CD14-positive monocyte (primary cell): ENCODE data around the gene HADHA. TPM values are rescaled to one million over a fixed set of nuclear protein-coding genes. Genes with fewer than 3 reads are reported as not detected.

ENCODE experiments used
- DNase-seq, 3 donors: peaks; one replicate each; pipeline ENCODE4 v3.0.0-alpha.2; 2011 to 2022
- H2AFZ ChIP-seq: 2 replicates; pipeline ENCODE4 v1.6.0; 2012; ENCODE audit warnings: mild to moderate bottlenecking, low read depth, low read length, inconsistent platforms; ENCODE audit not compliant: insufficient read depth, poor library complexity, severe bottlenecking
- H3K27ac ChIP-seq, 2 donors: 1 replicate in 1 of 2; 2 replicates in 1 of 2; pipeline ENCODE4 v1.5.1; 2012 to 2013; ENCODE audit warnings: low read length in 2 of 2, control low read depth in 1 of 2, inconsistent platforms in 1 of 2, low read depth in 1 of 2, mild to moderate bottlenecking in 1 of 2
- H3K27me3 ChIP-seq, 2 donors: one replicate each; pipeline versions ENCODE4 v1.6.0 to v1.6.1; 2011 to 2013; ENCODE audit warnings: low read length in 2 of 2; ENCODE audit not compliant: control insufficient read depth in 2 of 2, insufficient read depth in 2 of 2
- H3K36me3 ChIP-seq, 2 donors: replicated peaks in 1 of 2; 1 replicate in 1 of 2; 2 replicates in 1 of 2; pipeline versions ENCODE4 v1.5.1 to v1.6.1; 2012 to 2013; ENCODE audit warnings: low read length in 2 of 2, control low read depth in 1 of 2, inconsistent platforms in 1 of 2, mild to moderate bottlenecking in 1 of 2; ENCODE audit not compliant: insufficient read depth in 2 of 2, control insufficient read depth in 1 of 2
- H3K4me1 ChIP-seq, 2 donors: 1 replicate in 1 of 2; 2 replicates in 1 of 2; pipeline versions ENCODE4 v1.5.1 to v1.6.1; 2012 to 2013; ENCODE audit warnings: low read length in 2 of 2, control low read depth in 1 of 2, inconsistent platforms in 1 of 2, mild to moderate bottlenecking in 1 of 2, moderate library complexity in 1 of 2; ENCODE audit not compliant: insufficient read depth in 2 of 2, control insufficient read depth in 1 of 2
- H3K4me2 ChIP-seq: replicated peaks from 2 replicates; pipeline ENCODE3; 2012; ENCODE audit warnings: low read length, moderate library complexity, mild to moderate bottlenecking; ENCODE audit not compliant: poor library complexity, severe bottlenecking; ENCODE audit errors: extremely low read depth
- H3K4me3 ChIP-seq, 3 experiments: fragments of 200-600 bp in 1 of 3; sonication (generic) in 1 of 3; replicated peaks in 1 of 3; 1 replicate in 2 of 3; 2 replicates in 1 of 3; pipeline ENCODE4 v1.5.1; 2011 to 2013; ENCODE audit warnings: low read length in 3 of 3, mild to moderate bottlenecking in 3 of 3, control low read depth in 2 of 3, low read depth in 2 of 3, inconsistent platforms in 1 of 3, moderate library complexity in 1 of 3
- H3K79me2 ChIP-seq: 2 replicates; pipeline ENCODE4 v1.6.0; 2012; ENCODE audit warnings: mild to moderate bottlenecking, control low read depth, inconsistent platforms, low read length, moderate library complexity; ENCODE audit not compliant: insufficient read depth
- H3K9ac ChIP-seq: 2 replicates; pipeline ENCODE4 v1.6.0; 2017; ENCODE audit warnings: low read length, mild to moderate bottlenecking; ENCODE audit not compliant: insufficient read depth, poor library complexity, severe bottlenecking
- H3K9me3 ChIP-seq, 2 donors: replicated peaks in 1 of 2; 1 replicate in 1 of 2; 2 replicates in 1 of 2; pipeline versions ENCODE4 v1.5.1 to v1.6.1; 2012 to 2013; ENCODE audit warnings: low read length in 2 of 2, control low read depth in 1 of 2; ENCODE audit not compliant: control insufficient read depth in 1 of 2, insufficient read depth in 1 of 2
- H4K20me1 ChIP-seq: 2 replicates; pipeline ENCODE4 v1.6.0; 2012; ENCODE audit warnings: mild to moderate bottlenecking, low read length, control low read depth, moderate library complexity; ENCODE audit not compliant: insufficient read depth
- H3K27ac Mint-ChIP-seq, 7 donors: one replicate each; pipeline ENCODE4 v1.8.0; 2020; ENCODE audit warnings: mild to moderate bottlenecking in 7 of 7, mixed read lengths in 7 of 7, moderate library complexity in 6 of 7, inconsistent platforms in 2 of 7
- H3K27me3 Mint-ChIP-seq, 3 donors: one replicate each; pipeline ENCODE4 v1.8.0; 2021 to 2022; ENCODE audit warnings: low read depth in 3 of 3, mild to moderate bottlenecking in 3 of 3, mixed read lengths in 3 of 3, moderate library complexity in 3 of 3, inconsistent platforms in 1 of 3
- H3K36me3 Mint-ChIP-seq, 2 donors: one replicate each; pipeline ENCODE4 v1.8.0; 2020; ENCODE audit warnings: mixed read lengths in 2 of 2, inconsistent platforms in 1 of 2, mild to moderate bottlenecking in 1 of 2
- H3K4me1 Mint-ChIP-seq: one replicate; pipeline ENCODE4 v1.8.0; 2020; ENCODE audit warnings: mild to moderate bottlenecking, mixed read lengths
- H3K4me3 Mint-ChIP-seq, 2 donors: one replicate each; pipeline ENCODE4 v1.8.0; 2020; ENCODE audit warnings: mild to moderate bottlenecking in 2 of 2, mixed read lengths in 2 of 2, moderate library complexity in 1 of 2
- H3K9me3 Mint-ChIP-seq, 7 donors: one replicate each; pipeline ENCODE4 v1.8.0; 2020 to 2022; ENCODE audit warnings: mixed read lengths in 7 of 7, mild to moderate bottlenecking in 6 of 7, moderate library complexity in 6 of 7, inconsistent platforms in 2 of 7
- CTCF ChIP-seq: fragments of 200-600 bp; IDR thresholded peaks from one replicate; pipeline ENCODE4 v1.8.0; 2022; ENCODE audit warnings: antibody characterized with exemption, mild to moderate bottlenecking
- WGBS: methylation state at CpG from one replicate; pipeline ENCODE4 v1.1.5; 2013; ENCODE audit warnings: missing lambda C conversion rate; ENCODE audit not compliant: insufficient coverage; 5-methylcytosine and 5-hydroxymethylcytosine counted together
- intact Hi-C, 2 donors: fragments of 100-400 bp; cut with micrococcal nuclease; formaldehyde crosslinking; loops; one replicate each; pipeline versions ENCODE4 v1.15.0 to v1.15.1; 2023
- polyA plus RNA-seq, 3 donors: library from polyadenylated mRNA; depleted of rRNA in 1 of 3; unstranded in 2 of 3; stranded (reverse) in 1 of 3; fragments of 300-500 nt in 2 of 3; fragments of >200 nt in 1 of 3; fragmentation: Illumina TruSeq in 2 of 3; gene quantifications; 1 replicate in 2 of 3; 2 replicates in 1 of 3; pipeline ENCODE4 v1.2.3, GENCODE V29; 2012 to 2021

HADHA gene
- polyA plus RNA-seq, 3 donors: 60.2 to 187 (median 155) TPM

DNA sequence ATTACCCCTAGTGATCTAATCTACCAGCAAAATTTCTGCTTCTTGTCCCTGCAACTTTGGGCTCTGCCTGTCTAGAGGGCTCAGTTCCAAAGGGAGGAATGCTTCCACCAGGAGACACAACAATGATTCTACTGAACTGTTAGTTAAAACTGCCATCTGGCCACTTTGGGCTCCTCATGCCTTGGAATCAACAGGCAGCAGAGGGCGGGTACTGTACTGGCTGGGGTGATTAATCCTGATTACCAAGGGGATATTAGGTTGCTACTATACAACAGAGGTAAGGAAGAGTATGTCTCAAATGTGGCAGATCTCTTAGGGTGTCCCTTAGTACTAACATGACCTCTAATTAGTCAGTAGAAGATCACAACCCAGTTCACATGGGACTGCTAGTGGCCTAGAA, 21.4 kb downstream of the HADHA start:
- Histone ChIP-seq H3K27ac (no peak overlapping the region), H3K4me1 (no peaks in the 10 kb centered on the region), H3K27me3 (no peaks in the 10 kb centered on the region), H3K9me3 (no peaks in the 10 kb centered on the region), H3K9ac (no peak overlapping the region), H3K36me3 (peaks cover 82 to 91% of the 10 kb centered on the region in 2 donors), H2AFZ (no peak overlapping the region), H3K79me2 (peaks cover 6% of the 10 kb centered on the region), H3K4me2 (no peak overlapping the region), H4K20me1 (peaks cover 51% of the 10 kb centered on the region), H3K4me3 (no peak overlapping the region)
- peak overlapping the region in 2 of 7 donors; percentile 14 to 36 for H3K27ac Mint-ChIP-seq
- TF ChIP-seq CTCF: no peak
- H3K4me3 Mint-ChIP-seq: no peak overlapping the region
- WGBS: no CpG with 5 or more reads among the region's 1 CpG
- H3K27me3 Mint-ChIP-seq: no peaks in the 10 kb centered on the region
- H3K9me3 Mint-ChIP-seq: peaks cover 0 to 3% (median 0%) of the 10 kb centered on the region in 7 donors
- H3K36me3 Mint-ChIP-seq: peaks cover 79 to 85% of the 10 kb centered on the region in 2 donors
- no peak for DNase-seq
- H3K4me1 Mint-ChIP-seq: no peaks in the 10 kb centered on the region
- intact Hi-C loops: no loop called here

- Histone ChIP-seq H3K27ac (no peak overlapping the region), H3K9me3 (no peaks in the 10 kb centered on the region), H3K79me2 (no peaks in the 10 kb centered on the region), H3K36me3 (peaks cover 85 to 93% of the 10 kb centered on the region in 2 donors), H3K9ac (no peak overlapping the region), H2AFZ (no peak overlapping the region), H3K27me3 (no peaks in the 10 kb centered on the region), H4K20me1 (peaks cover 41% of the 10 kb centered on the region), H3K4me1 (no peaks in the 10 kb centered on the region), H3K4me2 (no peak overlapping the region), H3K4me3 (no peak overlapping the region)
- H3K4me3 Mint-ChIP-seq: no peak overlapping the region
- peaks cover 0 to 4% (median 2%) of the 10 kb centered on the region in 7 donors for H3K9me3 Mint-ChIP-seq
- H3K4me1 Mint-ChIP-seq: no peaks in the 10 kb centered on the region
- no peaks in the 10 kb centered on the region for H3K27me3 Mint-ChIP-seq
- 100% methylated on average over 3 of the region's 6 CpGs for WGBS
- peak overlapping the region in 1 of 7 donors; percentile 6 for H3K27ac Mint-ChIP-seq
- no peak for DNase-seq
- intact Hi-C loops: no loop called here
- H3K36me3 Mint-ChIP-seq: peaks cover 82 to 89% of the 10 kb centered on the region in 2 donors
- no peak for TF ChIP-seq CTCF
Observed at GRCh38 chr2:26217720-26218119, 26.7 kb downstream of the HADHA start.
